Colonic mucosa (tissue), 4 donors: ENCODE results near the gene TFDP3. TPM values are rescaled to one million over a fixed set of nuclear protein-coding genes. Genes with fewer than 3 reads are reported as not detected.

ENCODE experiments used
- DNase-seq: peaks from one replicate; pipeline ENCODE4 v3.0.0-alpha.2; 2020
- H3K27ac ChIP-seq: fragments of 200-600 bp; one replicate; pipeline ENCODE4 v1.8.0; 2021
- H3K27me3 ChIP-seq: fragments of 200-600 bp; one replicate; pipeline ENCODE4 v1.8.0; 2021
- H3K36me3 ChIP-seq: fragments of 200-600 bp; one replicate; pipeline ENCODE4 v1.8.0; 2021
- H3K4me1 ChIP-seq: fragments of 200-600 bp; one replicate; pipeline ENCODE4 v1.8.0; 2021; ENCODE audit warnings: mild to moderate bottlenecking
- H3K4me3 ChIP-seq: fragments of 200-600 bp; one replicate; pipeline ENCODE4 v1.8.0; 2021
- H3K9ac ChIP-seq, 2 donors: one replicate each; pipeline ENCODE4 v1.7.0; 2013; ENCODE audit warnings: control low read depth in 2 of 2, low read depth in 2 of 2, low read length in 2 of 2
- H3K9me3 ChIP-seq: fragments of 200-600 bp; one replicate; pipeline ENCODE4 v1.8.0; 2021
- intact Hi-C: fragments of 100-400 bp; cut with DNase I; formaldehyde crosslinking; loops from one replicate; pipeline ENCODE4 v1.14.1; 2022
- total RNA-seq, 2 donors: library from RNA; stranded (reverse); fragmentation: NEBNext Ultra II Directional in 1 of 2; extraction: Animal tissue kit (Norgen Biotek cat#: 25700) in 1 of 2; gene quantifications; one replicate each; pipeline ENCODE4 v1.2.1, GENCODE V29; 2021
- TF ChIP-seq, protein P1 (sequence below): fragments of 200-600 bp; IDR thresholded peaks from one replicate; pipeline ENCODE4 v1.8.0; 2022; ENCODE audit warnings: antibody characterized with exemption, mild to moderate bottlenecking
- donor health status: healthy.
- donor health status: DM: no; HTN: no; CAD: no.
- donor health status: DM: no; HTN: no; CAD: no.

TFDP3 gene
- total RNA-seq, 2 donors from 2014 or later, result not detected

DNA sequence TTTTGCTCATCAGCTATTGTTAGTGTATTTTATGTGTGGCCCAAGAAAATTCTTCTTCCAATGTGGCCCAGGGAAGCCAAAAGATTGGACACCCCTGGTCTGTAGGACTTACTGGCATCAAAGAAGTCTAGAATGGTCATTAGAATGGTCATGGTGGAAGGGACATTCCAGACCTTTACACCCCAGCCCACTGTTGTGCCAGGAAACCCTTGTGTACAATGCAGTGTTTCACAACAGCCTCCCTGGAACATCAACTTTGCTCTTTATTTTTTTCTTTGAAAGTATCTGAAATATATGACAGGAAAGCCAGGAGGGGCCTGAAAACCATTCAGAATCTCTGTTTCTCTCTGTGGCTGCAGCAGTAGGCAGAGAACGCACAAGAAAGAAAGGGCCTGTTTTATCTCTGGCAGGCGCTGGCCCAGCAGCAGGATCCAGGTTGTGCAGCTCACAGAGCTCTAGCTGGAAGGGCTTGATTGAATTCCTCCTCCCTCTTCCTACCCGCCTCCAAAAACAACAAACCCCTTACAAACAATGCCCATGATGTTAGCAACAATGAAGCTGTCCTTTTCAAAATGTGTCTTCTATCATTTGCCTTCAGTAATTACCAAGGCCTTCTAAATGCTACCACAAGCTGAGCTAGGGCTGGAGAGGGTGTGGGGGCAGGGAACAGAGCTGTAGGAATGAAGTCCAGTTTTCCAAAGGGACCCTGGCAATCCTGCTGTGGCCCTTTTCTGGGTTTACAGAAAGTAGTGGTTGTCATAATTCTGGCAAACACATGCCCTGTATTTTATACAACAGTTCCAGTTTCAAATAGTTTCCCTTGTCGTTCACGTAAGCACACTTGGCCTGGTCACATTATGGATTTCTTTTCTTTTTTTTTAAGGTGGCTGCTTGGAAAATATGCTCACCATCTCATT is 32.3 kb upstream of the TFDP3 start:
- no peak for DNase-seq
- Histone ChIP-seq H3K36me3 (no peaks in the 10 kb centered on the region), H3K27me3 (no peaks in the 10 kb centered on the region), H3K4me3 (no peak overlapping the region), H3K9ac (no peak overlapping the region), H3K27ac (no peak overlapping the region), H3K4me1 (no peaks in the 10 kb centered on the region), H3K9me3 (no peaks in the 10 kb centered on the region)
- intact Hi-C loops, result no loop called here
- TF ChIP-seq, protein P1, sequence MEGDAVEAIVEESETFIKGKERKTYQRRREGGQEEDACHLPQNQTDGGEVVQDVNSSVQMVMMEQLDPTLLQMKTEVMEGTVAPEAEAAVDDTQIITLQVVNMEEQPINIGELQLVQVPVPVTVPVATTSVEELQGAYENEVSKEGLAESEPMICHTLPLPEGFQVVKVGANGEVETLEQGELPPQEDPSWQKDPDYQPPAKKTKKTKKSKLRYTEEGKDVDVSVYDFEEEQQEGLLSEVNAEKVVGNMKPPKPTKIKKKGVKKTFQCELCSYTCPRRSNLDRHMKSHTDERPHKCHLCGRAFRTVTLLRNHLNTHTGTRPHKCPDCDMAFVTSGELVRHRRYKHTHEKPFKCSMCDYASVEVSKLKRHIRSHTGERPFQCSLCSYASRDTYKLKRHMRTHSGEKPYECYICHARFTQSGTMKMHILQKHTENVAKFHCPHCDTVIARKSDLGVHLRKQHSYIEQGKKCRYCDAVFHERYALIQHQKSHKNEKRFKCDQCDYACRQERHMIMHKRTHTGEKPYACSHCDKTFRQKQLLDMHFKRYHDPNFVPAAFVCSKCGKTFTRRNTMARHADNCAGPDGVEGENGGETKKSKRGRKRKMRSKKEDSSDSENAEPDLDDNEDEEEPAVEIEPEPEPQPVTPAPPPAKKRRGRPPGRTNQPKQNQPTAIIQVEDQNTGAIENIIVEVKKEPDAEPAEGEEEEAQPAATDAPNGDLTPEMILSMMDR, result no peak

DNA sequence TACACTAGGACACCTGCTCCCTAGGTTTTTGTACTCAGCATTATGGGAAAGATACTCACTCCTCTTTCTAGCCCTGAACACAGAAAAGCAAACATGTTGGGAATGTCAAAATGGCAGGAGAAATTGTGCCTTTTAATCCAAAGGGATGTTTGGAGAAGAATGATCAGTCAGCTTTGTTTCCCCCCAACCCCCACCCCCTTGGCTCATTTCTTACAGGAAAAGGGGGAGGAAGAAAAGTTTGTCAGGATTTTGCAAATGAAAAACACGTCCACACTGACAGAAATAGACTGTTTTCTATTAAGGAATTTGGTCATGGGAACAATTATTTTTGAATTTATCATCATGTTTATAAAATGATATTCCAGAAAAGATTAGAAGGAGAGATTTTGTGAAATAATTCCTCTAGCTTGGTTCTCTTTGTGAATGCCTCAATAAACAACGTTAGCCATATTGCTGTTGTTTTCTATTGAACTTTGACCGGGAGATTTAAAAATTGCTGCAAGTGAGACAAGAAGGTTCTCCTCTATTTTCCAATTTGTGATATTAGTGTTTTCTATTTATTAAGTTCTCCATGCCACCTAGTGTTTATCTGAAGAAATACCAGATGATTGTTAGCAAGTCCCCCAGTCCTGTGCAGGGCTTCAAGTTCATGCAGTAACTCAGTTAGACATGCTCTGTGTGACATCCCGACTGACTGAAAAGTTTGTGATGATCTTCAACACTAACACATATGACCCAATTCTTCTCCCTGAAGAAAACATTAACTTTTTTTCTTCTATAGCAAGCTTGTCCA is 31.3 kb upstream of the TFDP3 start:
- no peak overlapping the region for H3K27ac ChIP-seq
- H3K9ac ChIP-seq, result no peak overlapping the region
- no peaks in the 10 kb centered on the region for H3K36me3 ChIP-seq
- H3K4me3 ChIP-seq, result no peak overlapping the region
- TF ChIP-seq, protein P1, result no peak
- no peaks in the 10 kb centered on the region for H3K9me3 ChIP-seq
- H3K27me3 ChIP-seq, result no peaks in the 10 kb centered on the region
- no peaks in the 10 kb centered on the region for H3K4me1 ChIP-seq
- intact Hi-C loops, result no loop called here
- no peak for DNase-seq

DNA sequence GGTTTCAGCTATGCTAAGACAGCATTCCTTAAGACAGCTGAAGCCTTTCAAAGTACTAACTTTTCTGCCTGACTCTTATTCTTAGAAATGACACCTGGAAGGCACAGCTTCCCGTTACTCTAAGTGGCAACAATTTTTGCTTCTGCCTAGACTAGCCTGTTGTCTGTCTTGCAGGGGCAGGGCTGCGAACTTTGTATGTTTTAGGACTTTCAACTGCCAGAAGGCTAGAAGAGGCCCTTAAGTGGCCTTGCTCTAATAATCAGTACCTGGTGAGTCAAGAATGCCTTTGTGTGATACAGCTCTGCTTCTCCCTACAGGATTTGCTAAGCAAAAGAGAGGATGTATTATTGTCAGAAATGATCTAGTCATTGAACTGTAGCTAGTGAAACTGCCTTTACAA is 30.0 kb upstream of the TFDP3 start:
- no peaks in the 10 kb centered on the region for H3K9me3 ChIP-seq
- H3K9ac ChIP-seq, result no peak overlapping the region
- H3K4me1 ChIP-seq, result no peaks in the 10 kb centered on the region
- H3K27ac ChIP-seq, result no peak overlapping the region
- no peak for DNase-seq
- no peak overlapping the region for H3K4me3 ChIP-seq
- intact Hi-C loops, result no loop called here
- TF ChIP-seq, protein P1, result no peak
- H3K36me3 ChIP-seq, result no peaks in the 10 kb centered on the region
- H3K27me3 ChIP-seq, result no peaks in the 10 kb centered on the region

DNA sequence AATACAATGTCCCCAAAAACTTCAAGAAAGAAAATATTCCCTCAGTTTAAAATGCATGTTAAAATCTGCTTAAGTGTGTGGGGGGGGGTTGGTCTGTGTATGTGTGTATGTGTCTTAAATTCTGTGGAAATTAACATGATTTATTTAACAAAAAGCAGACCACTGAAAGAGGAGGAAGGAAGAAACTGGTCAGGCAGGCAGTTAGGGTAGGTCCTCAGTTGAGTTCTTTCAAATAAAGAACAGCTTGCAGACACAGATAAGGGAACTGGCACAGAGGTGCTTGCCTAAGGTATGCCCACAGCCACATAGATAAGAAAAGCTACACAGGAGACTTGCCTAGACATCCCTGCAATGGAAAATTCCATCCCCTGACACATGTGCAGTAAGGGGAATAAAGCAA is 28.8 kb upstream of the TFDP3 start:
- H3K9me3 ChIP-seq, result no peaks in the 10 kb centered on the region
- no peaks in the 10 kb centered on the region for H3K36me3 ChIP-seq
- H3K4me1 ChIP-seq, result no peaks in the 10 kb centered on the region
- H3K9ac ChIP-seq, result no peak overlapping the region
- no peaks in the 10 kb centered on the region for H3K27me3 ChIP-seq
- intact Hi-C loops, result no loop called here
- H3K27ac ChIP-seq, result no peak overlapping the region
- DNase-seq, result no peak
- TF ChIP-seq, protein P1, result no peak
- no peak overlapping the region for H3K4me3 ChIP-seq

DNA sequence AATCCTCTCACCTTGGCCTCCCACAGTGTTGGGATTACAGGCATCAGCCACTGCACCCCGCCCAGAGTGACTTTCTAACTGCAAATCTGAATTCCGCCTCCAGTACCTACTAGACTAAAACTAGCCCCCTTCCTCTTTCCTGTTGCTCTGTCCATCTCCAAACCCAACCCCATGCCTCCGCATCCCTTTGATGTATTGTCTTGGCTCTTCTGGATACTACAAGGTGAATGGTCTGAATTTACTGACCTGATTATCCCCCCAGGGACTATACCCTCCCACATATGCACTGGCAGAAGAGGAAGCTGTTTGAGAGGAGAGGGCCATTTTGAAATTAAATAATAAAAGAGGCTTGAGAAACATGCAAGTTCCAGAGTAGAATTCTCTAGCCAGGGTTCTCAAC is 17.7 kb upstream of the TFDP3 start:
- Histone ChIP-seq H3K27me3 (no peaks in the 10 kb centered on the region), H3K9me3 (no peaks in the 10 kb centered on the region), H3K4me3 (no peak overlapping the region), H3K36me3 (no peaks in the 10 kb centered on the region), H3K4me1 (no peaks in the 10 kb centered on the region), H3K9ac (no peak overlapping the region), H3K27ac (no peak overlapping the region)
- intact Hi-C loops, result no loop called here
- DNase-seq, result no peak
- TF ChIP-seq, protein P1, result no peak
